ENCODE results near the gene ZNF621. TPM values are rescaled to one million over a fixed set of nuclear protein-coding genes. Genes with fewer than 3 reads are reported as not detected.

Gene ZNF621
- total and polyA plus RNA-seq, 2 of the 8 experiments (the other 6 are each of a cell fraction or from before 2014, with no cell fraction given), result 10.9 to 15.4 TPM

GRCh38 chr3:40494698-40495097, 30.1 kb upstream of the ZNF621 start (continued):
- TF ChIP-seq CHD7 (IDR thresholded peaks at IDR 0.05; ENCODE audit: insufficient replicate concordance, low read length) (no peak), HDAC2 (IDR thresholded peaks at IDR 0.05; ENCODE audit: borderline replicate concordance in 1 of 2, low read depth in 2 of 2, low read length in 2 of 2) (no peak)

Measured in H1 (cell line).